Right lung (tissue), 5 donors: ENCODE measurements around the gene PYGO1. TPM values are rescaled to one million over a fixed set of nuclear protein-coding genes. Genes with fewer than 3 reads are reported as not detected.

ENCODE experiments used
- DNase-seq, 2 donors: peaks; one replicate each; pipeline ENCODE4 v3.0.0-alpha.2; 2013
- polyA plus RNA-seq, 5 donors: library from polyadenylated mRNA; unstranded; fragments of 120-200 nt; gene quantifications; one replicate each; pipeline versions ENCODE4 v1.2.1 to v1.2.3, GENCODE V29; 2013; ENCODE audit warnings: inconsistent platforms in 1 of 5, low replicate concordance in 1 of 5; ENCODE audit not compliant: insufficient read length in 5 of 5, insufficient read depth in 1 of 5

PYGO1 gene
- polyA plus RNA-seq, 5 donors, result 12.9 to 28.2 (median 19.5) TPM

DNA sequence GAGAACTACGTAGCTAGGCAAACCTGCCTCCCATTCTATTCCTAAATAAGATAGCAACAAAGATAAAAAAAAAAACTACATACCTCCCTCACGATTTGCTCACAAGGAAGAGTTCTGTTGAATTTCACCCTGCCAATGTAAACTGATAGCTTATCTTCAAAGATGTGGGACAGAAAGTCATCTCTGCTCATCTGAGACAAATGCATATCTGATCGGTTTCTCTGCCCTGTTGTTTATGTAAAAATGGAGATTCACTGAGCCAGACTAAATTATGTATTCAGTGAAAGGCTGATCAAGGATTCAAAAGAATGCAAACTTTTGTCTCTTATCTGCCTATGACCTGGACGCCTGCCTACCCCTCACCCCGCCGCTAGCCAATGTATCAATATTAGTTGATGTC is 11.2 kb downstream of the PYGO1 start:
- no peak for DNase-seq

DNA sequence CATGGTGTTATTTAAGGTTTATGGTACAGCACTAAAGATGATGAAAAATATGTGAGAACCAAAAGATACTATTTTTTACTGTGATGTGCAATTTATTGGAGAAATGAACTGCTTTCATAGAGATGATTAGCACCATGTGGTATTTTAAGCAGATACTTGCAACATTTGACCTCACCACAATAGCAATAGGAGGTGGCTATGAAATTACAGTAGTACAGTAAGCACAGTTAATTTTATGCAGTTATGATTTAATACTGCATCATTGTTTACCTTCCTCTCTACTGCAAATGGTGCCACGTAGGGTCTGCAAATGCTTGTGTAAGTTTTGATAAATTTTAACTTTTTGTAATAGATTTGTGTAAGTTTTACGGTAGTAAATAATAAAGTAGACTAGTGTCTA is 14.0 kb downstream of the PYGO1 start:
- DNase-seq, result no peak

- no peak for DNase-seq
Measured at GRCh38 chr15:55573224-55573623, 14.9 kb downstream of the PYGO1 start.

DNA sequence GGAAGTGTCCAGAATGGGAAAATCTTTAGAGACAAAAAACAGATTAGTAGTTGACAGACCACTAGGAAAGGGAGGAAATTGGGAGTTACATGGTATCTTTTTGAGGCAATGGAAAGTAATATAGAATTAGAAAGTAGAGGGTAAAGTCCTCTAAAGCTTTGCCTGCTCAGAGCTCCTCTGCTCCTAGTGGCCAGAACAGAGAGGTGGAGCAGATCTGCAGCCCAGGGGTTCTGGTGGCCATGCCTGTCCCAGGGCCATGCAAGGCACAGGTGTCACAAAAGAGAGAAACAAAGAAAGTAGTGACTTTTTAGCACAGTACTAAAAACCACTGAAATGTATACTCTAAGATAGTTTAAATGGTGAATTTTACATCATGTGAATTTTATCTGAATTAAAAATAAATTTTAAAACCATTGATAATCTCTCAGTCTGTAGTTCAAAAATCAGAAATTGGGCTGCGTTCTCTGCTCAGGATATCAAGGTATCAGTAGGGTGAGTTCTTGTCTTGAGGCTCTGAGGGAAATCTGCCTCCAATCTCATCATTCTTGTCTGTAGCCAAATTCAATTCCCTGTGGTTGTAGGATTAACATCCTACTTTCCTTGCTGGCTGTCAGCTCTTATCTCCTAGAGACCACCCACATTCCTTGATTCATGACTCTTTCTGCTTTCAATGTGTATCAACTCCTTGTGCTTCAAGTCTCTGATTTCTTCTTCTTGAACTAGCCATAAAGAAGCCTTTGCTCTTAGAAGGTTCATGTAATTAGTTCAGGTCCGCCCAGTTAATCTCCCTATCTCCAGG is 23.6 kb downstream of the PYGO1 start:
- no peak for DNase-seq

GRCh38 chr15:55562601-55563000 is 25.5 kb downstream of the PYGO1 start:
- no peak for DNase-seq

- DNase-seq, result no peak
Measured at GRCh38 chr15:55555089-55555488, 33.1 kb downstream of the PYGO1 start.

- peak; percentile 28 to 47 for DNase-seq
Measured at GRCh38 chr15:55552926-55553325, 35.2 kb downstream of the PYGO1 start.

DNA sequence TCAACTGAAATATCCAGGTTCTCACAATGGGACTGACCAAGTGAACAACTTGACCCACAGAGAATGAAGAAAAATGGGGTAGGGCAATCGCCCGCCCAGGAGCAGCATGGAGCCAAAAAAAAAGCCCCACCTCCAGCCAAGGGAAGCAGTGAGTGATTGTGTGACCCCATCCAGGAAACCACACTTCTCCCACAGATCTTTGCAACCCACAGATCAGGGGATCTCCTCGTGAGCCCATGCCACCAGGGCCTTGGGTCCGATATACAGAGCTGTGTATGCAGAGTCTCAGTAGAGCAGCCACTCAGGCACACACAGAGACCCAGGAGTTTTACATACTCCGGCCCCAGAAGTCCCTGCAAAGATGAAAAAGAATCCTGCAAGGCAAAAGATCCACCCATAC is 35.7 kb downstream of the PYGO1 start:
- no peak for DNase-seq

DNA sequence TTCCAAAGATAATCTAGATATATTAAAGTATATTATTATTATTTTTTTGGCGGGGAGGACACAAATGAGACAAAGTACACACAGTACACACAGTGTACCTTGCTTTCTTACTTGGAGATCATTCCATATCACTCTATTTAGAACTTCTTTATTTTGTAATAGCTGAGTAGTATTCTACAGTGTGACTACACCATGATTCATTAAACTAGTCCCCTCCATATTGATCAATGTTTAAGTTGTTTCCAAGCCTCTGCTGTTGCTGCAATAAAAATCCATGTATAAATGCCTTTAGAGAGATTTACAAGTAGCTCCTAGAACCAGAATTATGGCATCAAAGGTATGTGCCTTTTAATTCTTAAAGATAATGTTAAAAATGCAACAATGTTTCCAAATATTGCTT is 38.8 kb downstream of the PYGO1 start:
- no peak for DNase-seq

DNA sequence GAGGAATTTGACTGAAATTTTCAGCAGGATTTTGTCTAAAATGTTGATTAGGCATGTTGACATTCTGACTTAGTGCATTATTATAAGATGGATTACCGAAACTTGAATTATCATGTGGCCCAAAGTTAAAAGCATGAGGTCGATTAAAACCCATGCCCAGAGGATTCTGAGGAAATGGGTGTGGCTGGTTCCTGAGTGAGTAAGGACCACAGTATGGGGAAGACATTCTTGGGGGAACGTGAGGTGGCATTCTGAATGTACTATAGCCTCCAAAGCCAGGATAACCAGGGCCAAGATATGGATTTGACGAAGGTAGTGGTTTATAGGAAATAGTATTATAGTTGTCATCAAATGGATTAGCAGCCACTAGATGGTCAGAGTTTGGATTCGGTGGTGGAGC is 41.4 kb downstream of the PYGO1 start:
- DNase-seq, result no peak

DNA sequence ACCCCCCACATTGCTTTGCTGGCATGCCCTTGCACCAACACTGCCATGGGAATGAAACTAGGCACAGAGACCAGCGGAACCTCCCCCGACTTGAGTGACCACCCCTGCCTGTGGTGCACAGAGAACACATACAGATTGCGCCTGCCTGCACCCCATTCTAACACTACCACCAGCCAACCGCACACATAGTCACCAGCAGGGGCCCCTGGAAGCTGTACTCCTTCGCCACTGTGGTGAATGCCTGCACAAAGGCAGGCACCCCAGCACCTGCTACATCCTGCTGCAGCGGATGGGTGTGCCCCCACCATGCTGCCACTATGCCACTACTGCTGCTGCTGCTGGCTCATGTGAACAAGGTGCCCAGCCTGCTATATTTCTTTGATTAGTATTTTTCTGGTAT is 52.7 kb downstream of the PYGO1 start:
- DNase-seq, result no peak

DNA sequence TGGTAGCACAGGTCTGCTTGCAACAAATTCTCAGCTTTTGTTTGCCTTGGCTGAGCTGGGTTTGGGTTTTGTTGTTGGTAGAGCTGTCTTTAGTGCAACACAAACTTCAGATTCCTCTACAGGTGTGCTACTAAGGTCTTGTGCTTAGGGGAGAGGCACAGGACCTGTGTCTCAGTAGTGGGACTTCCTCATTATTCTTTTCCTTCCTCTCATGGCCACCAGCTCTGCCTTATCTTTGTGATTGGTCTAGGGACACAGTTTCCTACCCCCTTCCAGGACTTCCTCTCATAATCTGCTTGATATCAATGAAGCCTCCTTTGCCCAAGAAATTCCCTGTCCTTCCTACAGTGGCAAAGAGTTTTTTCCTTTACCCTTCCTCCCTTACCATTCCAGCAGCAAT is 55.2 kb downstream of the PYGO1 start:
- DNase-seq, result no peak

- DNase-seq, result peak; percentile 64 to 67
Measured at GRCh38 chr15:55530861-55531313, 57.3 kb downstream of the PYGO1 start.

GRCh38 chr15:55528812-55529211 is 59.3 kb downstream of the PYGO1 start:
- no peak for DNase-seq

DNA sequence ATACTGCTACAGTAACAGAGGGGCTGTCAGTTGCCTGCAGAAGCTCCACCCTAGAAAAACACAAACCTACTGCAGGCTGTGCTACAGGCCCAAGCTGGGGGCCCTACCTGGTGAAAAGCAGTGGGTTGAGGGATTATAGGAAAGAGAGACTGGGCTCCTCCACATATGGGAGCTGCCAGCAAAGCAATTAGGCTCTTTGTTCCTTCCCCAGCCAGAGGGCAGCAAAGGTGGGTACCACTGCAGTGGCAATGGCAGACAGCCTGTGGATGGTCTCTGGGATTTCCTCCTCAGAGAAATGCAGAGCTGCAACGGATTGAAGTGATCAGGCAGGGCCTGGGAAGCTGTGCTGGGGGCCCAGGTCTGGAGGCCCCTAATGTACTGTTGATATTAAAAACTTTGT is 61.0 kb downstream of the PYGO1 start:
- DNase-seq, result no peak

- DNase-seq, result no peak
Measured at GRCh38 chr15:55526559-55527036, 61.5 kb downstream of the PYGO1 start.

DNA sequence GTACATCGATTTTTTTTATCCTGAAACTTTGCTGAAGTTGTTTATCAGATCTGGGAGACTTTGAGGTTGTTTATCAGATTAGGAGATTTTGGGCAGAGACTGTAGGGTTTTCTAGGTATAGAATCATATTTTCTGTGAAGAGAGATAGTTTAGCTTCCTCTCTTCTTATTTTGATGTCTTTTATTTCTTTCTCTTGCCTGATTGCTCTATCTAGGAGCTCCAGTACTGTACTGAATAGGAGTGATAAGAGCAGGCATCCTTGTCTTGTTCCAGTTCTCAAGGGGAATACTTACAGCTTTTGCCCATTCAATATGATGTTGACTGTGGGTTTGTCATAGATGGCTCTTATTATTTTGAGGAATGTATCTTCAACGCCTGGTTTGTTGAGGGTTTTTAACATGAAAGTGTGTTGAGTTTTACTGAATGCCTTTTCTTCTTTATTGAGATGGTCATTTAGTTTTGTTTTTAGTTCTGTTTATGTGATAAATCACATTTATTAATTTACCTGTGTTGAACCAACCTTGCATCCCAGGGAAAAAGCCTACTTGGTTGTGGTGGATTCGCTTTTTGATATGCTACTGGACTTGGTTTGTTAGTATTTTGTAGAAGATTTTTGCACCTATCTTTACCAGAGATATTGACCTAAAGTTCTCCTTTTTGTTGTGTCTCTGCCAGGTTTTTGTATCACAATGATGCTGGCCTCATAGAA is 65.2 kb downstream of the PYGO1 start:
- no peak for DNase-seq

GRCh38 chr15:55518641-55519040 is 69.5 kb downstream of the PYGO1 start:
- DNase-seq, result no peak

DNA sequence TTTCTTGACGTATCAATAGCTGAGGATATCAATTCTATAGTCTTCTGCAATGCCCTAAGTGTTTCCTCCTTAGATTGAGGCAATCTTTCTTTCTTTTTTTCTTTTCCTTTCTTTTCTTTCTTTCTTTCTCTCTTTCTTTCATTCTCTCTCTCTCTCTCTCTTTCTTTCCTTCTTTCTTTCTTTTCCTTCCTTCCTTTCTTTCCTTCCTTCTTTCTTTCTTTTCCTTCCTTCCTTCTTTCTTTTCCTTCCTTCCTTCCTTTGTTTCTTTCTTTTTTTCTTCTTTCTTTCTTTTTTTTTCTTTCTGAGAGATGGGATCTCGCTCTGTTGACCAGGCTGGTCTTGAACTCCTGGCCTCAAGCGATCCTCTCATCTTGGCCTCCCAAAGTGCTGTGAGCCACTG is 70.1 kb downstream of the PYGO1 start:
- no peak for DNase-seq

DNA sequence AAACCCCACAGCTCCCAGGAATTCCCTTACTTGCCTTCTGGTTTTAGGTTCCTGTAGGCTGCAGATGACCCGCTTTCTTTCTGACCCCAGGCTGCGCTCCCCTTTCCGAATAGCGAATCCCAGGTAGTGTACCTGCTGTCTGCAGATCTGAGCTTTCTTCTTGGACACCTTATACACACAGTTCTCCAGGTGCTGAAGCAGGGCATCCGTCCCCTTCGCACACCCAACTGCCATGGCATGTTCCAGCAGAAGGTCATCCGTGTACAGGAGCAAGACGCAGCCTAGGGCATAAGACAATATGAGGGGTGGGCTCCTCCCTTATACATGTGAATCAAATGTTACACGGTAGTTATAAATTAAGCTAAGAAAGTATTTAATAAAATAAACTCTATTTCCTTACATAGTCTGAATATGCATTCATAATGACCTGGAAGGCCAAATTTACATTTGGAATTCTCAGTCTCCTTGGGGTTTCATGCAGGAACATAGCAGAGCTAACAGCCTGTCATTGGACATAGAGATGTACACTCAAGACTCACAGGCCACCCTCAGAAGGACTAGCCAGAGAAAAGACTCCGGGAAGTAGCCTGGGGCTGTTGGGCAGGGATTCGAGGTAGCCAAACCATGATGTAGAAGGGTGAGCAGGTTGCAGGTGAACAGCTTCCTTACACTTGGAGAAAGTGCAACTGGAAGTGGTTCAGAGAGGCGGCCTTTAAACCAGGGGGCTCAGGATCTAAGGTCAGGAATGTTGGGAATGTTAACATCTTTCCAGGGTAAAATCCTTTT is 72.0 kb downstream of the PYGO1 start:
- DNase-seq, result no peak

DNA sequence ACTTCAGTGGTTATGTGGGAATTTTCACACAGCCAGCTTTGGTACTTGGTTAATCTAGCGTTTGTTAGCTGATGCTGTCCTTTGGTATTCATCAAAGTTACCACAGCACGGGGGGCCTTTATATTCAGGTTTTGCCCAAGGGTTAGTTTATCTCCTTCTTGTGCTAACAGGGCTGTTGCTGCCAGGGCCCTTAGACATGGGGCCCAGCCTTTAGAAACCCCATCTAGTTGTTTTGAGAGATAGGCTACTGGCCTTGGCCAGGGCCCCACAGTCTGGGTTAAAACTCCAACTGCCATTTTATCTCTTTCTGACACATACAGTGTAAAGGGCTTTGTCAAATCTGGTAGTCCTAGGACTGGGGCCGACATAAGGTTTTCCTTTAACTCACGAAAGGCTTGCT is 72.7 kb downstream of the PYGO1 start:
- DNase-seq, result no peak

- DNase-seq, result peak; percentile 59 to 62
Measured at GRCh38 chr15:55514414-55514850, 73.7 kb downstream of the PYGO1 start.
